GM21447 (cell line): Measurements from ENCODE around the gene PTGIS.

Experiments
- ATAC-seq: cut with Tn5 transposase; IDR thresholded peaks from one replicate; pipeline ENCODE4 v1.9.1; 2021; ENCODE audit not compliant: unreplicated experiment

Gene PTGIS

DNA sequence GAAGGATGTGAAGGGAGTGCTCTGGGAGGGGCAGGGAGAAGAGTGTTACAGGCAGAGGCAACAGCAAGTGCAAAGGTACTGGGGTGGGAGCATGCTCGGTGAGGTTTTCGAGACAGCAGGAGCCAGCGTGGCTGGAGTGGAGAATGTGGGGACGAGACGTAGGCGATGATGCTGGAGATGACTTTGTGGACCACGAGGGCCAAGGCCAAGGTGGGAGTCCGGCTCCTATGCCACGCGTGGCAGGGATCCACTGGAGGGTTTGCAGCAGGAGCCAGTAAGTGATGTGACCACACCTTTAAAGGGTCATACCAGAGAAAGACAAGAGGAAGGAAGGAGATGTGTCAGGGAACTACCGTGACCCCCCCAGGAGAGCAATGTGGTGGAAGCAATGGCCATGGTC, 7.3 kb downstream of the PTGIS start:
- no peak for ATAC-seq

- ATAC-seq: no peak
These were observed 7.8 kb downstream of the PTGIS start for GRCh38 chr20:49560186-49560585.

GRCh38 chr20:49559411-49560081, 8.4 kb downstream of the PTGIS start:
- no peak for ATAC-seq

- ATAC-seq: no peak
These were observed 9.1 kb downstream of the PTGIS start for GRCh38 chr20:49558826-49559225.

GRCh38 chr20:49557449-49557848, 10.5 kb downstream of the PTGIS start:
- ATAC-seq: no peak

DNA sequence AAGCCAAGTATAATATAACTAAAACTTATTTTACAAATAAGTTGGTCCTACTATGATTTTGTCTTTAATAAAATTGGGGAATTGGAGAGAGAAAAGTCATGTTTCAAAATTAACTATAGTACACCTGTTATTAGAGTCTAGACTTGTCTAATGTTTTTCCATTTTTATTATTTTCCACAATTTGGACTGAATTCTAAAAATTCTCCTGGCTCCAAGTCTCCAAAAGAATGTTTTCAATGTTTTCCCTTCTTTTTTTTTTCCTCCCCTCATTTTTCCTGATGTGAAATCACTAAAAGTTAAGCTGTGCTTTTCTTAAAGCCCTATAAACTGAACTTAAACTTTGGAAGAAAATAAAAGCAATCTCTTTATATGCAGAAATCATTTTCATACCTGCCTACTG, 11.3 kb downstream of the PTGIS start:
- ATAC-seq: no peak

- no peak for ATAC-seq
These were observed 18.0 kb downstream of the PTGIS start for GRCh38 chr20:49549801-49550551.

GRCh38 chr20:49548371-49548947, 19.5 kb downstream of the PTGIS start:
- ATAC-seq: no peak

DNA sequence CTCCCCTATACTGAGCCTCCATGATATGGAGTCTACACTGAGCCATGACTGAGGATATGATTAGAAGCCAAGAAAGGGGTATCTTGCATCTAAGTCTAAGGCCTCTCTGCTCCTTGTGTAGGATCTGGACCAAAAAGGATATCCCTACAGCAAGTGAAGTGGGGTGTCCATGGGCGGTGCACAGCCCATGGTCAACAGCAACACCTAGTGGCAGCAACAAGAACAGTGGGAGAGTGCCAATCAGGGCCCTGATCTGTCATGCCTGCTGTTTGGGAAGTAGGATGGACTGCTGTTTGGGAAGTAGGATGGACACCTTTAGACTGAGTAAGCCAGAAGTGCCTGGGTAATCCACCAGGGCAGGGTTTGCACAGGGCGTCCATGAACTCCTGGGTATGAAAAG, 22.4 kb downstream of the PTGIS start:
- no peak for ATAC-seq

GRCh38 chr20:49544535-49544934, 23.4 kb downstream of the PTGIS start:
- no peak for ATAC-seq

GRCh38 chr20:49543858-49544437, 24.0 kb downstream of the PTGIS start:
- no peak for ATAC-seq

DNA sequence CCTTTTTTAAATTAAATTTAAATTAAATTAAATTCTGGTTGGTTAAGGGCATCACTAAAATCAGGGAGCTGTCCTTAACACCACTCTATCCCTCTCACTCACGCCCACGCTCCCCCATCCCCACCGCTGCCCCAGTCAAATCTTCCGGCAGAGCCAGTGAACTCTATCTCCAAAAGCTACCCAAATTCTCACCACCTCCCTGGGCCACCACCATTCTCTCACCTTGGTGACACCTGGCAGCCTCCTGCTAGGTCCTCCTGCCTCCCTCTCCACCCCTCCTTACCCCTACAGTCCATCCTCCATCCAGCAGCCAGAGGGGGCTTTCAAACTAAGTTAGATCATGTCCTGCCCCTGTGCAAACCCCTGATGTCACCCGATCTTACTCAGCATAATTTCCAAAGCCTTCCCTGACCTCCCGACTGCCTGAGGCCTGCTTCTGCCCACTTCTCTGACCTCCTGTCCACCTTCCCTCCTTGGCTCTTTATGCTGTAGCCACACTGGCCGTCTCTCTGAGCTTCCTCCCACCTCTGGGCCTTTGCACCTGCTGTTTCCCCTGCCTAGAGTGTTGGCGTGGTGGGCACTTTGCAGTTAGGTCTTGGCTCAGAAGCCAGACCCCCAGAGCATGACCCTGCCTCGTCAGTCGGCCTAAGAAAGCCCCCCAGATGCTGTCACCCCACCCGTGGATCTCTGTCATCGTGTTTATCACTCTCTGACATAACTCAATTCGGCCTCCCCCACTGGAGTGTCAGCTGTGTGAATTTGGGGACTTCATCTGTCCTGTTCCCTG, 24.7 kb downstream of the PTGIS start:
- no peak for ATAC-seq

DNA sequence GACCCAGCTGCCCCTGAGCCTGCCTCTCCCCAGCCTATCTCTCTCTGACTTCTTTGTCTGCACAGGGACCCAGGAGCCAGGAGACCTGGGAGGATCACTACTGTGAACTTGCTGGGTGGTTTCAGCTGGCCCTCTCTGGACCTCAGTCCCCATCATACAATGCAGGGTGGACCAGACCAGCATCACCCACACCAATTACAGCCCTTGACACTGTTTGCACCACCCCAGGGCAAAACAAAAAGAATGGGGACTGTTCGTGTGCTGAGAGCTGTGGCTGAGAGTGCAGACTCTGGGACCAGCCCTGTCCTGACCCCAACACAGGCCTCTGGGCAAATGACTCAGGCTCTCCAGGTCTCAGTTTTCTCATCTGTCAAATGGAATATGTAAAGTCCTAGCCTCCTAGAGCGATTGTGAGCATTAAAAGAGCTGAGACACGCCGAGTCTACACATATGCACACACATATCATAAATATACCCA, 25.4 kb downstream of the PTGIS start:
- ATAC-seq: no peak

DNA sequence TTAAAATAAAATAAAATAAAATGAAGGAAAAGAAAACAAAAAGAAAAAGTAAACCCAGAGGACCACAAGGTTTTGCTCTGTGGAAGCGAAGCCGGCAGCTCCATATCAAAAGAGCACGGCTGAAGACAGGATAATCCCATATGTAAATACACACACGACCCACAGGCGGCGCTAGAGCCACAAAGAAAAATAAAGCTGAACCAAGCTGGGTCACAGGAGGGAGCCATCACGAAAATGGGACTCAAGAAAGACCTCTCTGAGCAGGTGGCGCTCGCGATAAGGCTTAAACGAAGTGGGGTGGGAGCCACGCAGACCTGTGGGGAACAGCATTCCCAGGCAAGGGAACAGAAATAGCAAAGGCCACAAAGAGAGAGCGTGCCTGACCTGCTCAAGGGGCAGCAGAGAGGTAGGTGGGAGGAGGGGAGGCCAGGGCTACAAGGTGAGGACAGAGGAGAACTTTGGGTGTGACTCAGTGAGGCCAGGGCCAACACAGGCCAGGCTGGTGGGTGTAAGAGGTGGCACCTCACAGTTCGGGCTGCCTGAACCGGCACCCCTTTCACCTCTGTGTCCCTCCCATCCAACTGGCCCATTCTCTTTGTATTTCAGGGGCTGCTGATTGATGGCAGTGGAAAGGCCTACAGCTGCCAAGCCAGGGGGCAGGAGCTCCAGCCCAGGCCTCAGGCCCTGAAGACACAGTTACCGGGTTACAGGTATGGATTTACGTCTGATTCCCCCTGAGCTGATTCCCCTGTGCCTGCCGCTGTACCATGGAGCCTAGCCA, 26.0 kb downstream of the PTGIS start:
- no peak for ATAC-seq

- ATAC-seq: no peak
These were observed 27.1 kb downstream of the PTGIS start for GRCh38 chr20:49540687-49541435.

- no peak for ATAC-seq
These were observed 27.7 kb downstream of the PTGIS start for GRCh38 chr20:49540232-49540620.

DNA sequence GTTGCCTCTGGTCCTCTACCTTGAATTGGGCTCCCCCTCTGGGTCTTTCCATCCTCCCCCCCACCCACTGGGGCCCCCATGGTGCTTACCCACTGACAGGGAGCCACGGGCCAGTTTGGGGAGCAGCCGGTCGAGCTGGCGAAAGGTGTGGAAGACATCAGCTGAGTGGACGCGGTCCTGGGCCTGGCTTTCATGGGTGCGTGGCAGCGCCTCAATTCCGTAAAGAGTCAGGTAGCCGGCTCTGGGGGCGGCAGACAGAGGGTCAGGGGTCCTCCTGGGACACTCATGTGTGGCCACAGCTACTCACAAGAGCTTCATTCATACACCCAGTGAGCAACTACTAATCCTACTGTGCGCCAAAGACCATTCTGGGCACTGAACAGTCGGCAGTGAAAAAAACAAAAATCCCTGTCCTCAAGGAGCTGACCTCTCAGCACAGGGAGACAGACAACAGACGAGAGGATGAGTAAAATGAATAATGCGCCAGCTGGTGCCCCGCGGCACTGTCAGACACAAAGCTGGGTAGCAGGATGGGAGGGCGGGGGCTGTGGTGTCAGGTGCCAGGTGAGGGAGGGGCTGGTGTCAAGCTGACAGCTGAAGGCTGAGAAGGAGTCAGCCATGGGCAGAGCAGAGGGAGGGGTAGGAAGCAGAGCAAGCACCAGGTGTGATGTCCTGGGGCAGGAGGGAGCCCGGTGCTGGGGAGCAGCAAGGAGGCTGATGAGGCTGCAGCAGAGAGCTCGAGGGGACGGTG, 28.3 kb downstream of the PTGIS start:
- no peak for ATAC-seq

DNA sequence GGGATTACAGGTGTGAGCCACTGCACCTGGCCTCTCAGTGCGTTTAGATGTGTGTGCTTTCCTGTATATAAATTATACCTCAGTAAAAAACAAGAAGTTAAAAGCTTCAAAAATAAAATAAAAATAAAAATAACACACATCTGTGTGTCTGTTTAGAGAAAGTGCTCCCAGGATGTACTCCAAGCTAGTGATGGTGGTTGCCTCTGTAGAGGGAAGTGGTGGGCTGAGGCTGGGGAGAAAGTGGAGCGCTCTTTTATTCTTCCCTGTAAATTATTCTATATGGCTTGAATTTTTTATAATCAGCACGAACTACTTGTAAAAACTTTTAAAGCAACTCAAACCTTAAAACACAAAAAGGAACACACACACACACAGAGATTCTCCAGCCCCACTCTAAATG, 29.0 kb downstream of the PTGIS start:
- no peak for ATAC-seq

DNA sequence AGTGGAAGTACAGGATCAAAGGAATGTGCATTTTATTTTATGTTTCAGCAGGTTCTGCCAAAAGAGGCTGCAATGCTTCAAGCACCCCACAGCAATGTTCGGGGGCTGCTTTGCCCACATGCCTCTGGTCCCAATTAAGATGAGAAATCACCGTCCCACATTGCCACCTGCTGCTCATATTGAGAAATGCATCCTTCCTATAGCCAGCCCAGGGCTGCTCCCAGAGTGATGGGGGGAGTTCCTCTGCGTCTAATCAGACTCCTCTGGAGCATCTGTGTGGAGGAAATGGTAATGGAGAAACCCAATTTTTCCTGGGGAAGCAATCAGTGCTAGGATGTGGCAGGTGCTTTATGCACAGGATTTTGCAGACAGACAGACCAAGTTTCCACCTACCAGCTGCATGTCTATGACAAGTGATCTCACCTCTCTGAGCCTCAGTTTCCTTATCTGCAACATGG, 33.7 kb downstream of the PTGIS start:
- ATAC-seq: no peak
